ENCODE measurements around the gene NEK9.

NEK9 gene

GRCh38 chr14:75081660-75082229, 45.1 kb downstream of the NEK9 start:
- Histone ChIP-seq H3K4me1 (ENCODE audit: control insufficient read depth, low read depth, low read length) (no peaks in the 10 kb centered on the region), H3K27me3 (ENCODE audit: insufficient read depth, low read length, poor library complexity) (no peaks in the 10 kb centered on the region), H3K4ac (ENCODE audit: low read depth, low read length) (no peak overlapping the region), H2AK5ac (ENCODE audit: low read length) (no peak overlapping the region), H3K27ac (ENCODE audit: low read depth, low read length) (no peak overlapping the region), H2BK120ac (ENCODE audit: low read depth, low read length) (no peak overlapping the region), H3K9ac (ENCODE audit: low read length) (no peak overlapping the region), H3K56ac (ENCODE audit: low read length) (no peak overlapping the region), H3K36me3 (ENCODE audit: control insufficient read depth, insufficient read depth, low read length) (no peaks in the 10 kb centered on the region), H3K18ac (ENCODE audit: low read length) (no peak overlapping the region), H2BK15ac (replicated peaks; ENCODE audit: low read depth) (no peak overlapping the region), H4K8ac (ENCODE audit: low read depth, low read length) (no peak overlapping the region), H3K79me2 (ENCODE audit: control insufficient read depth, insufficient read depth, low read length) (no peaks in the 10 kb centered on the region), H3K79me1 (ENCODE audit: low read length) (no peaks in the 10 kb centered on the region), H3K4me3 (ENCODE audit: low read length) (no peak overlapping the region), H3K4me2 (ENCODE audit: low read length) (no peak overlapping the region), H3K23ac (ENCODE audit: low read length) (no peak overlapping the region), H2BK5ac (ENCODE audit: low read length) (no peak overlapping the region), H4K5ac (ENCODE audit: low read length) (no peak overlapping the region)
- no CpG with 5 or more reads among the region's 2 CpGs for WGBS (ENCODE audit: extremely low coverage, insufficient coverage, low lambda C conversion rate)
- DNase-seq, result no peak

DNA sequence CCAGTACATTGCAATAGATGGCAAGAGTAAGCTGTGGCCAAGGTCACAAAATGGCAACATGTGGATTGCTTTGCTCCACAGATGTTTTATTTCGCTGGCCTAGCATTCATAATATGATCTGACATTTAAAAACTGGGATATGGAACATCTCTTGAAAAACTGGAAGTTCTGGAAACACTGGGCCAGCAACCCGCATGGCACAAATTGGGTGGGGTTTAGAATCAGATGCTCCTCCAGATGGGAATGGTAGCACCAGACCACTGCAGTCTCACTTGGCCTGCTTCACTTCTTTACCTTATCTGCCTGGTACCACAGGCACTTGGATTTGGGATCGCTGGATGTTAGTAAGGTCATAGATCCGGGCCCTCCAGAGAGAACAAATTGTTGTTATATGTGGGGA, 47.3 kb downstream of the NEK9 start:
- no peak overlapping the region for H3K56ac ChIP-seq (ENCODE audit: low read length)
- H3K27me3 ChIP-seq (ENCODE audit: insufficient read depth, low read length, poor library complexity), result no peaks in the 10 kb centered on the region
- no peak overlapping the region for H3K23ac ChIP-seq (ENCODE audit: low read length)
- no peak overlapping the region for H3K4me3 ChIP-seq (ENCODE audit: low read length)
- no peak overlapping the region for H3K4me2 ChIP-seq (ENCODE audit: low read length)
- no peaks in the 10 kb centered on the region for H3K79me1 ChIP-seq (ENCODE audit: low read length)
- H2AK5ac ChIP-seq (ENCODE audit: low read length), result no peak overlapping the region
- no peak overlapping the region for H2BK5ac ChIP-seq (ENCODE audit: low read length)
- no peak for DNase-seq
- H3K18ac ChIP-seq (ENCODE audit: low read length), result no peak overlapping the region
- no peak overlapping the region for H4K5ac ChIP-seq (ENCODE audit: low read length)
- no peak overlapping the region for H3K9ac ChIP-seq (ENCODE audit: low read length)
- H2BK15ac ChIP-seq (replicated peaks; ENCODE audit: low read depth), result no peak overlapping the region
- H4K8ac ChIP-seq (ENCODE audit: low read depth, low read length), result no peak overlapping the region
- no peaks in the 10 kb centered on the region for H3K36me3 ChIP-seq (ENCODE audit: control insufficient read depth, insufficient read depth, low read length)
- no peak overlapping the region for H2BK120ac ChIP-seq (ENCODE audit: low read depth, low read length)
- no peaks in the 10 kb centered on the region for H3K79me2 ChIP-seq (ENCODE audit: control insufficient read depth, insufficient read depth, low read length)
- H3K27ac ChIP-seq (ENCODE audit: low read depth, low read length), result no peak overlapping the region
- no CpG with 5 or more reads among the region's 4 CpGs for WGBS (ENCODE audit: extremely low coverage, insufficient coverage, low lambda C conversion rate)
- H3K4ac ChIP-seq (ENCODE audit: low read depth, low read length), result no peak overlapping the region
- no peaks in the 10 kb centered on the region for H3K4me1 ChIP-seq (ENCODE audit: control insufficient read depth, low read depth, low read length)

DNA sequence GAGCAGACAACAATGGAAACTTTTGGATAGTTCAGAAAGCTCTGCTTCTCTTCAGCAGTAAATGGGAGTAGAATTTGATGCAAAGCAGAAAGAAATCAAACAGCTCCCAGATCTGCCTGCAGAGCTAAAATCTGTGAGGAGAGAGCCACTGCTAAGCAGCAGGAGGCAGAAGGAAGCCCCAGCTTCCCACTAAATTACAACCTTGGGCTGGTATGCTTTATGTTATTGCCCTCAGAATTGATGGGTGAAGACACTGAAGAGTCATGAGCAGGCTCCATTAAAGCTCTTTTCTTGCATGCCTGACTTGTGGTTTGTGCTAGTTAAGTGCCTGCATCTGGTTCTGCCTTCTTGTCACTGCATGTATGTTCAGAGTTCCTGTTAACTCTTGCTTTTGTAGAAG, 49.1 kb downstream of the NEK9 start:
- H3K36me3 ChIP-seq (ENCODE audit: control insufficient read depth, insufficient read depth, low read length), result no peaks in the 10 kb centered on the region
- no peak overlapping the region for H3K23ac ChIP-seq (ENCODE audit: low read length)
- H3K27ac ChIP-seq (ENCODE audit: low read depth, low read length), result no peak overlapping the region
- H4K8ac ChIP-seq (ENCODE audit: low read depth, low read length), result no peak overlapping the region
- no peaks in the 10 kb centered on the region for H3K79me2 ChIP-seq (ENCODE audit: control insufficient read depth, insufficient read depth, low read length)
- H3K56ac ChIP-seq (ENCODE audit: low read length), result no peak overlapping the region
- no peak overlapping the region for H2BK15ac ChIP-seq (replicated peaks; ENCODE audit: low read depth)
- H3K4me3 ChIP-seq (ENCODE audit: low read length), result no peak overlapping the region
- no peaks in the 10 kb centered on the region for H3K79me1 ChIP-seq (ENCODE audit: low read length)
- H2BK120ac ChIP-seq (ENCODE audit: low read depth, low read length), result no peak overlapping the region
- no peak overlapping the region for H3K9ac ChIP-seq (ENCODE audit: low read length)
- DNase-seq, result no peak
- no peak overlapping the region for H2AK5ac ChIP-seq (ENCODE audit: low read length)
- H4K5ac ChIP-seq (ENCODE audit: low read length), result no peak overlapping the region
- H3K27me3 ChIP-seq (ENCODE audit: insufficient read depth, low read length, poor library complexity), result no peaks in the 10 kb centered on the region
- H3K18ac ChIP-seq (ENCODE audit: low read length), result no peak overlapping the region
- H3K4ac ChIP-seq (ENCODE audit: low read depth, low read length), result no peak overlapping the region
- no peak overlapping the region for H2BK5ac ChIP-seq (ENCODE audit: low read length)
- no peak overlapping the region for H3K4me2 ChIP-seq (ENCODE audit: low read length)
- H3K4me1 ChIP-seq (ENCODE audit: control insufficient read depth, low read depth, low read length), result no peaks in the 10 kb centered on the region

DNA sequence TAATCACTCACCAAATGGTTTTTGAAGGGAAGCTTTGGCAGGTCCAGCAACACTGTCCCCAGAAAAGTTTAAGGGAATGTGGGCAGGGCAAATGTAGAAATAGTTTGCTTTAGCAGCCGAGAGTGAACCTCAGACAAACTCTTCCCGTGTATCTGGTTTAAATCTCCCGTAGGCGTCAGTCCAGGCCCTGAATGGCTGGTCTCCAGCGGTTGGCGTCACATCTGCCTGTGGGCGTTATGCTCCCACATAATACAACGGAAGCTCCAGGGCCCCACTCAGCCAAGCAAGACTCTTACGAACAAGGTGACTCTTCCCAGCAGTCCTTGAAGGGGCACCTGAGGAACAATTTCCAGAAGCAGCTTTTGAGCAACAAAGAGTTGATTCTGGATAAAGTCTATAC, 56.5 kb downstream of the NEK9 start:
- H2BK15ac ChIP-seq (replicated peaks; ENCODE audit: low read depth), result no peak overlapping the region
- no peak overlapping the region for H2BK120ac ChIP-seq (ENCODE audit: low read depth, low read length)
- no peaks in the 10 kb centered on the region for H3K27me3 ChIP-seq (ENCODE audit: insufficient read depth, low read length, poor library complexity)
- no peaks in the 10 kb centered on the region for H3K36me3 ChIP-seq (ENCODE audit: control insufficient read depth, insufficient read depth, low read length)
- H3K4ac ChIP-seq (ENCODE audit: low read depth, low read length), result no peak overlapping the region
- no peak overlapping the region for H3K4me3 ChIP-seq (ENCODE audit: low read length)
- no peak overlapping the region for H3K9ac ChIP-seq (ENCODE audit: low read length)
- no peak overlapping the region for H4K8ac ChIP-seq (ENCODE audit: low read depth, low read length)
- H3K18ac ChIP-seq (ENCODE audit: low read length), result no peak overlapping the region
- no peak overlapping the region for H3K4me2 ChIP-seq (ENCODE audit: low read length)
- H3K27ac ChIP-seq (ENCODE audit: low read depth, low read length), result no peak overlapping the region
- H3K56ac ChIP-seq (ENCODE audit: low read length), result no peak overlapping the region
- H3K79me1 ChIP-seq (ENCODE audit: low read length), result peaks cover 2% of the 10 kb centered on the region
- H4K5ac ChIP-seq (ENCODE audit: low read length), result no peak overlapping the region
- DNase-seq, result no peak
- H3K79me2 ChIP-seq (ENCODE audit: control insufficient read depth, insufficient read depth, low read length), result no peaks in the 10 kb centered on the region
- no CpG with 5 or more reads among the region's 9 CpGs for WGBS (ENCODE audit: extremely low coverage, insufficient coverage, low lambda C conversion rate)
- no peak overlapping the region for H2BK5ac ChIP-seq (ENCODE audit: low read length)
- H3K4me1 ChIP-seq (ENCODE audit: control insufficient read depth, low read depth, low read length), result no peaks in the 10 kb centered on the region
- no peak overlapping the region for H2AK5ac ChIP-seq (ENCODE audit: low read length)
- H3K23ac ChIP-seq (ENCODE audit: low read length), result no peak overlapping the region

DNA sequence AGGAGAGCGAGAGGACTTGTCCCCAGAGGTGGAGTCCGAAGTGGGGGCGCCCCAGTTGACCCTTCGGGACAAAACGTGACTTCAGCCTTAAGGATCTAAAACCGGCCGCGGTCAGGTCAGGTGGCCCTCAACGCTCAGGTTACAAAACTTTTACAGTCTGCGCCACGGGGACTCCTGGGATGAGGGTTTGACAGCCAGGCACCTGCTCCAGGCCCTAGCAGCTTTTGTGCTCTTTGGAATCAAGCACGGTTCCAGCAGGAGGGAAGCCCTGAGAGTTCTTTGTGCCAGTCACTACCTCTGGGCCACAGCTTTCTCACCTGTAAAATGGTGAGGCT, 57.1 kb downstream of the NEK9 start:
- no peak overlapping the region for H3K23ac ChIP-seq (ENCODE audit: low read length)
- H3K79me2 ChIP-seq (ENCODE audit: control insufficient read depth, insufficient read depth, low read length), result no peaks in the 10 kb centered on the region
- H4K8ac ChIP-seq (ENCODE audit: low read depth, low read length), result no peak overlapping the region
- peak overlapping the region; percentile 78 for H3K56ac ChIP-seq (ENCODE audit: low read length)
- peak overlapping the region; percentile 67 for H3K4me2 ChIP-seq (ENCODE audit: low read length)
- H3K4ac ChIP-seq (ENCODE audit: low read depth, low read length), result no peak overlapping the region
- H3K4me1 ChIP-seq (ENCODE audit: control insufficient read depth, low read depth, low read length), result no peaks in the 10 kb centered on the region
- H2BK120ac ChIP-seq (ENCODE audit: low read depth, low read length), result no peak overlapping the region
- H2BK15ac ChIP-seq (replicated peaks; ENCODE audit: low read depth), result no peak overlapping the region
- H3K79me1 ChIP-seq (ENCODE audit: low read length), result peaks cover 2% of the 10 kb centered on the region
- no peak overlapping the region for H2AK5ac ChIP-seq (ENCODE audit: low read length)
- no peak overlapping the region for H3K18ac ChIP-seq (ENCODE audit: low read length)
- H3K27me3 ChIP-seq (ENCODE audit: insufficient read depth, low read length, poor library complexity), result no peaks in the 10 kb centered on the region
- H3K36me3 ChIP-seq (ENCODE audit: control insufficient read depth, insufficient read depth, low read length), result no peaks in the 10 kb centered on the region
- H3K4me3 ChIP-seq (ENCODE audit: low read length), result peak overlapping the region; percentile 8
- no peak overlapping the region for H3K27ac ChIP-seq (ENCODE audit: low read depth, low read length)
- H4K5ac ChIP-seq (ENCODE audit: low read length), result no peak overlapping the region
- H2BK5ac ChIP-seq (ENCODE audit: low read length), result no peak overlapping the region
- WGBS (ENCODE audit: extremely low coverage, insufficient coverage, low lambda C conversion rate), result no CpG with 5 or more reads among the region's 12 CpGs
- DNase-seq, result no peak
- peak overlapping the region; percentile 63 for H3K9ac ChIP-seq (ENCODE audit: low read length)

GRCh38 chr14:75069121-75069810, 57.6 kb downstream of the NEK9 start, which contains the start of gene ZC2HC1C:
ZC2HC1C (plus strand) TSS chr14:75069641; CDS start chr14:75070574, 933 bp downstream.
- WGBS (ENCODE audit: extremely low coverage, insufficient coverage, low lambda C conversion rate), result no CpG with 5 or more reads among the region's 58 CpGs
- H3K56ac ChIP-seq (ENCODE audit: low read length), result peak within 1 kb of the TSS; percentile 95
- no peak within 1 kb of the TSS for H4K5ac ChIP-seq (ENCODE audit: low read length)
- H2AK5ac ChIP-seq (ENCODE audit: low read length), result no peak within 1 kb of the TSS
- no peaks in the 10 kb centered on the region for H3K4me1 ChIP-seq (ENCODE audit: control insufficient read depth, low read depth, low read length)
- H3K79me2 ChIP-seq (ENCODE audit: control insufficient read depth, insufficient read depth, low read length), result no peaks in the 10 kb centered on the region
- peak within 1 kb of the TSS; percentile 78 for H2BK5ac ChIP-seq (ENCODE audit: low read length)
- peak; percentile 95 for DNase-seq
- H4K8ac ChIP-seq (ENCODE audit: low read depth, low read length), result no peak within 1 kb of the TSS
- H3K4me2 ChIP-seq (ENCODE audit: low read length), result peak within 1 kb of the TSS; percentile 67
- peak within 1 kb of the TSS; percentile 45 for H3K4me3 ChIP-seq (ENCODE audit: low read length)
- peak within 1 kb of the TSS; percentile 64 for H2BK120ac ChIP-seq (ENCODE audit: low read depth, low read length)
- peak within 1 kb of the TSS; percentile 94 for H3K9ac ChIP-seq (ENCODE audit: low read length)
- no peaks in the 10 kb centered on the region for H3K27me3 ChIP-seq (ENCODE audit: insufficient read depth, low read length, poor library complexity)
- H3K23ac ChIP-seq (ENCODE audit: low read length), result no peak within 1 kb of the TSS
- peak within 1 kb of the TSS; percentile 81 for H3K27ac ChIP-seq (ENCODE audit: low read depth, low read length)
- H3K36me3 ChIP-seq (ENCODE audit: control insufficient read depth, insufficient read depth, low read length), result no peaks in the 10 kb centered on the region
- H3K79me1 ChIP-seq (ENCODE audit: low read length), result peaks cover 2% of the 10 kb centered on the region
- H3K18ac ChIP-seq (ENCODE audit: low read length), result peak within 1 kb of the TSS; percentile 78
- no peak within 1 kb of the TSS for H3K4ac ChIP-seq (ENCODE audit: low read depth, low read length)
- no peak within 1 kb of the TSS for H2BK15ac ChIP-seq (replicated peaks; ENCODE audit: low read depth)
